Measurements from ENCODE around the gene RYR2.
A peak's percentile ranks its signal among the peaks of the same experiment; 100 is the strongest.

The RYR2 gene

GRCh38 chr1:237201155-237201554 lies 159.2 kb downstream of the RYR2 start:
- DNase-seq (no peak), ATAC-seq (no peak)

DNA sequence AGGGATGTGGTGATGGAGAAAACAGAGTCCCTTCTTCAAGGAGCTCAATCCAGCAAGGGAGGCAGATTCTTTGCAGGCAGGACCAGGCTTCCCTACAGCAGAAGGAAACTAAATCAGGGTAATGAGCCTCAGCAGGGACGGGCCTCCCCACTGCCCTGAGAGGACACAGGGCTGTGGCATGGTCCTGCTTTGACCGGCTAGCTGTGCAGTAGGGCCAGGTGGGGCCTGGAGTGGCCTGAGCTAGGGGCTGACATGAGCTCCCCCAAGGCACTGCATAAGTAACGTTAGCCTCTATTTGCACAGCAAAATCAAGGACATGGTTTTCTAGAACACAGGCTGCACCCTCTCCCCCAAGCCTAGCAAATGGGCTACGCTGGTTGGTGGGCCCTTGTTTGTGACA lies 162.9 kb downstream of the RYR2 start:
- no peak for DNase-seq
- ATAC-seq, result no peak

DNA sequence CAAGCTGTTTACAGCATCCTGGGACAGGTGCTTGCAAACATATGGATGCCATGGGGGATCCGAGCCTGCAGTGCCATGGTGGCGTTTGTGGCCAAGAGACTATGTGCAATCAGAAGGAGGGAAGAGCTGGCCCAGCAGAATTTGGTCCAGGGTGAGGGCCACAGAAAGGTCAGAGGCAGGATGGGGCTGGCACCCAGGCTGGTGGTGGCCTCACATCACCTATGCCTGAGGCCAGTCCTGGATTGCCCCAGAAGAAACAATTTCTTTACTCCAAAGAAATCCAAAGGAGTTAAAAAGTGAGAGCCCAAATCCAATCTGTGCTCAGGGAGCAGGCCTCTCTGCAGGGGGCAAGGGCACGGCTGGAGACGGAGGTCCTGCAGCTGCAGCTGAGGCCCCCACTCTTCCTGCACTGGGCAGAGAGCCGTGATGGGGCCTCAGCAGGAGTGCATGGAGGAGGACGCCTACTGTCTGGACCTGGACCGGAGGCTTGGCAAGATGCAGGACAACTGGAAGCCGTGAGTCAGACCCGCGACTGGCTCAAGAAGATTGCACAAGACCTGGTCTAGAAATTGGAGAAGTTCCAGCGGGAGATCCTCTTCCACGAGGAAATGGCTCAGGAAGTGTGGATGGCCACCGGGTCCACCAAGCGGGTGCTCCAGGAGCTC lies 163.5 kb downstream of the RYR2 start:
- DNase-seq (no peak), ATAC-seq (no peak)

DNA sequence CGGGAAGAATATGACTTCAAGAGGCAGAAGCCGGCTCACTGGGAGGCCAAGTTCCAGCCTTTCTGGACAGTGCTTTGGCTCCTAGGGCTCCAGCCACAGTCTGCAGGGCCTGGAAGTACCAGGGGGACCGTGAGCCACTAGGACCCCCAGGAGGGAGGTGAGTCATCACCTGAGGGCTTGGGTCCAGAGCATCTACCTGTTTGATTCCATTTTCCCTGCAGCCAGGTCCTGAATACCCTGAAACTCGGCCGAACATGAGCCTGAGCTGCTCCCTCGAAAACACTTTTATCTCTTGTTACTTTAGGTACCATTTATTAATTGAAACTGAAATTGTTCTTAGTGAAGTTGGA lies 164.1 kb downstream of the RYR2 start:
- ATAC-seq, result no peak
- no peak for DNase-seq

DNA sequence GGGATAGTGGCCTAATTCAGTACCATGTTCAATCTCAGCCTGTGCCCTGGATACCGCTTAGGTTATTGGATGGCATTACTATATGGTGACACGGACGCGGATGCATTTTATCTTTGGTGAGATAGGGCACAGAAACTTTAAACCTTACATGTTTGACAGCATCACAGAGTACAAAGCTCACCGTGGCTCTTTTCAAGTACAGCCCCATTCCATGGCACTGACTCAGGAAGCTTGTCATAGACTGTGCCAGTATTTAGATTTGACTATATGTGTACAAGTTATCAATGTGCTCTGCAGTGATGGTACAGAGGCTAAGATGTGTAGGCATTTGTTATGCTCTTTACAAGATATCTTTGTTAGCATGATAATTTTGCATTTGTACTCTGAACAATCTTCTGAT lies 169.0 kb downstream of the RYR2 start:
- DNase-seq (no peak), ATAC-seq (no peak)

DNA sequence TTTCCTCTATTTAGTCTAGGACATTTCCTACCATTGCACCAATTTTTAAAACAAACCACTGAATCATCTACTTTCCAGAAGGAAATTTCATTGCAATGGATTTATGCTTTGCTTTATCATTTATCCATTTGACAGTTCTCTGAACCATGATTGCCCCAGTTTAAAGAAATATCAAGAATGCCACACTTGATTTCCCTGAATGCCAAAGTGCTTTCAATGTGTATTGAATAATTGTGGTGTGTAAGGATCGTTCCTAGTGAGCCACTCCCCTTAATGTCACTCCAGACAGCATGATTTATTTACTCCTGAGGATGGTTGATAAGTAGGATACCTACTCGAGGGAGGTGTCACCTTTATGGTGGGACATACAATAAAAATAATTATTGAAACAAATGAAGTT lies 169.6 kb downstream of the RYR2 start:
- ATAC-seq (no peak), DNase-seq (no peak)

- ATAC-seq (no peak), DNase-seq (no peak)
These were observed 178.0 kb downstream of the RYR2 start for GRCh38 chr1:237219751-237220642.

DNA sequence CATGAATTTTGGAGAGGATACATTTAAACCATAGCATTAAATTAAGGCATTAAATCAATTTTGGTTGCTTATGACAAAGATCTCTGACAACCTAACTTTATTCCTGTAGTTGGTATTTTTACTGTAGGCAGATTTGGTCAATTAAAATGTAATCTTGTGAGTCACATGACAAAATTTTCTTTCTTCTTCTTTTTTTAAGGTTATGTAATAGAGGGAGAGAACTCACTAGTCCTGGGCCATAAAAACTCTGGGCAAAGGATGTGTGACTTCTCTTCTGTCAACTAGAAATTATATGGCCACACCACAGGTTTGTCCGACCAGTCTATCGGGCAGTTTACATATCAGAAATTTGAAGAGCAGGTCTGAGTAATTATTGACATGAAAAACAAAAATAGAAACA lies 181.4 kb downstream of the RYR2 start:
- no peak for ATAC-seq
- DNase-seq, result no peak

- DNase-seq (no peak), ATAC-seq (no peak)
These were observed 184.4 kb downstream of the RYR2 start for GRCh38 chr1:237226177-237226944.

DNA sequence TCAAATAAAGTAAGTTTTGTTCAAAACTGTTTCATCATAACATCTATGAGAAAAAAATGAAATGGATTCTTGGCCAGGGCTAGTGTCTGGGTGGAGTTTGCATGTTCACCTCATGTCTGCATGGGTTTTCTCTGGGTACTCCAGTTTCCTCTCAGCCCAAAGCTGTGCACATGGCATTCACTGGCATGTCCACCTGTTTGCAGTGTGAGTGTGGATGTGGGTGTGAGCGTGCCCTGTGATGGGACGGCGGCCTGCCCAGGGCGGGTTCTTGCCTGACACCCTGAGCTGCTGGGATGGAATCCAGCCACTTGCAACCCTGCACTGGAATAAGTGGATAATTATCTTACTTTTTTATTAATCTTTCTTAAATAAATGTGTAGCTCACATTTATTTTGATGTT lies 185.5 kb downstream of the RYR2 start:
- DNase-seq (no peak), ATAC-seq (no peak)

DNA sequence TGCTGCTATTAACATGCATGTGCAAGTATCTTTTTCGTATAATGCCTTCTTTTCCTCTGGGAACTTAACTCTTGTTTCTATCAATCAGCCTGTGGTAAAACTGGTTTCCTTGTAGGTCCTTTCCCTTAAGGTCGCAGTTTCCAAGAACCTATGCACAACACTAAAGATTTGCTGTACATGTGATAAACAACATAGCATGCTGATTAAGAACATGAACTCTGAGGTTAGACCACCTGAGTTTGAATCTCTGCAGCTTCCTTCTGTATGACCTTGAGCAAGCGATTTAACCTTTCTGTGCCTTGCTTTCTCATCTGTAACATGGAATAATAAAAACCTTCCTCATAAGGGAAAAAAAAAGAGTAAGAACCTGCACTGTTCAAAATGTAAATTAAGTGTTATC lies 186.4 kb downstream of the RYR2 start:
- ATAC-seq (no peak), DNase-seq (no peak)

- ATAC-seq, result no peak
- no peak for DNase-seq
These were observed 187.3 kb downstream of the RYR2 start for GRCh38 chr1:237229333-237229732.

DNA sequence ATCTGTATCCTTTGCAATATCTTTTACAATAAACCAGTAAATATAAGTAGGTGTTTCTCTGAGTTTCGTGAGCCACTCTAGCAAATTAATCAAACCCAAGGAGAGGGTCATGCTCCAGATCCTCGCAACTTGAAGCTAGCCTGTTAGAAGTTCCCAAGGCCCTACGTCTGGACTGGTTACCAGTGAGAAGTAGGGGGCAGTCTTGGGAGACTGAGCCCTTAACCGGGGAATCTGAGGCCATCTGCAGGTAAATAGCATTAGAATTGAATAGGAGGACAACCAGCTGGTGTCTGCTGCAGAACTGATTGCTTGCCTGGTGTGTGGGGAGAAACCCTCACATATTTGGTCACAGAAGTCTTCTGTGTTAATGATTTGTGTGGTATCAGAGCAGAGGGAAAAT lies 190.5 kb downstream of the RYR2 start:
- DNase-seq (no peak), ATAC-seq (no peak)

DNA sequence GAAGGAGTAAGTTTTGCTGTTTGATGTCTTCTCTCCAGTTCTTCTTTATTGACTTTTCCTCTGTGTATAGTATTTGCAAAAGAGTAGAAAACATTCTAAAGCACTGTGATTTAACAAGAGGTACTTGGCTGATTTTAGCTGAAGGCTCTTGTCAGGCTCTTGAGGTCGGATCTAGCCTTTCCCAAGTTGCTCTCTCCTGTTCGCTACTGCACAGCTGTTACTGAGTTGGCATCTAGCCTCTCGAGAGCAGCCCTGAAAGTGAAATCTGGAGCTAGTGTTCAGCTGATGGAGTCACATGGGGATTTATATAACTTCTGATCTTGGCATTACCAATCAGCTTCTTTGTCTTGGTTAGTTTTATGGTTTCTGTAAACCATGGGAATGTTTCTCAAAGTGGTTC lies 193.1 kb downstream of the RYR2 start:
- no peak for ATAC-seq
- no peak for DNase-seq

- DNase-seq (no peak), ATAC-seq (no peak)
These were observed 195.7 kb downstream of the RYR2 start for GRCh38 chr1:237237721-237238120.

DNA sequence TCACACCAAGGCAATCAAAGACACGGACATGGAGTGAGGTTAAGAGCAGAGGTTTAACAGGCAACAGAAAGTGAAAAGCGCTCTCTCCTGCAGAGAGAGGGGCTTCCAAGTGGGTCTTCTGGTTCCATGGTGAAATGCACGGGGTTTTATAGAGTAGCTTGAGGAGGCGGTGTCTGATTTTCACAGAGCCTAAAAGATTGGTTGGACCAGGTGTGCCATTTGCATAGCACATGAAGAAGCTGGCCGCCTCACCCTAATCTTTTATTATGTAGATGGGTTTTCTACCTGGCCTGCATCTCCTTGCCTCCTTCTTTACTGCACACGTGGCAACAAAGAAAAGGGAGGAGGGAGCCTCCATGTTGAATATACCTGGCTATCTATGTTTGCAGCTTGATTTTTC lies 197.3 kb downstream of the RYR2 start:
- no peak for DNase-seq
- ATAC-seq, result no peak

DNA sequence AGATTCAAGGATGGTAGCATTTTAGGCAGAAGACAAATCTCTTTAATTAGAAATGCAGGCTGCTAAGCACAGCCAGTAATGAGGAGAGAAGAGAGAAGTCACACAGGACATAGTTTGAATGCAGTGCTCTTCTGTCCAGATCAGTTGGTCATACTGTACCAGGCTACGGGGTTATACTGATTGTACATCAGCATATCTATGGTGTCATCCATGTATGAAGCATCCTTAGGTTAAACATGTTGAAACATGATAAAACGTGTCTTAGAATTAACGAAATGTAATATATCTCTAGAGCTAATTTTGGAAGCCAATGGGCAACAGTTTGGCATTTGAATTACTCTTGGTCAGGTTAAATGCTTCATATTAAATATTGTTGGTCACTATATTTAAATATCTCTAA lies 199.1 kb downstream of the RYR2 start:
- ATAC-seq, result no peak
- DNase-seq, result no peak

- no peak for ATAC-seq
These were observed 202.8 kb downstream of the RYR2 start for GRCh38 chr1:237244778-237245177.

GRCh38 chr1:237247442-237247841 lies 205.5 kb downstream of the RYR2 start:
- no peak for ATAC-seq
- no peak for DNase-seq

More at GRCh38 chr1:237244778-237245177, 202.8 kb downstream of the RYR2 start:
- no peak for DNase-seq

DNA sequence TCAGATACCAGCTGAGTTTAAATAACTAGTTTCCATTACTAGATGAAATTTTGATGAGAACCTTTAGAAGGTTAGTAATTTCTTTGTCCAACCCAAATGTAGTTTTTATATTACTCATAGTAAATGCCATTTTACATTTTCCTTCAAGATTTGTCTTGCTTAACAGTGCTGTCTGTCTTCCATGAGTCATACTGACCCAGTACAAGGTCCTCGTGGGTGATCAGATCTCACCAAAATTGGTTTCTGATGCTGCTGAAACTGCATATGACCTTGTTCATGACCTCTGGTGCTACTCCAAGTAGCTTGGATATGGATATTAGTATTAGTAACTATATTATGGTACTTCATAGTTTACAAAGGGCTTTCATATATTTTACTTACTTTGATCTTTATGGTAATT lies 207.1 kb downstream of the RYR2 start:
- ATAC-seq (peak; percentile 49), DNase-seq (no peak)

- ATAC-seq (no peak), DNase-seq (no peak)
These were observed 208.1 kb downstream of the RYR2 start for GRCh38 chr1:237250055-237250454.

- DNase-seq (no peak), ATAC-seq (no peak)
These were observed 213.1 kb downstream of the RYR2 start for GRCh38 chr1:237255071-237255470.

- ATAC-seq (no peak), DNase-seq (no peak)
These were observed 216.9 kb downstream of the RYR2 start for GRCh38 chr1:237258871-237259270.
